NT2/D1 (cell line): ENCODE measurements around the gene CCDC63.
"Not testable (repeated sequence)": the region's sequence is repeated elsewhere in the genome, so short reads cannot be mapped to it uniquely, and the experiment has no call there.

Experiments
- SUZ12 ChIP-seq: IDR thresholded peaks from 2 replicates; pipeline ENCODE4 v1.6.1; 2011; ENCODE audit not compliant: insufficient read length, insufficient read depth; ENCODE audit errors: extremely low read depth
- YY1 ChIP-seq: IDR thresholded peaks from 2 replicates; pipeline ENCODE4 v1.6.1; 2011; ENCODE audit not compliant: insufficient read length, insufficient read depth
- ZNF274 ChIP-seq: IDR thresholded peaks from 2 replicates; pipeline ENCODE4 v1.6.1; 2011; ENCODE audit warnings: mild to moderate bottlenecking, low read depth, low read length

- TF ChIP-seq YY1, ZNF274, SUZ12: not testable (repeated sequence)
Measured at GRCh38 chr12:110857954-110858353, 11.2 kb downstream of the CCDC63 start.
